Endothelial cell (in vitro differentiated cells): ENCODE results near the gene DACT2. TPM values are rescaled to one million over a fixed set of nuclear protein-coding genes. Genes with fewer than 3 reads are reported as not detected.
A peak's percentile ranks its signal among the peaks of the same experiment; 100 is the strongest.
"Not testable (repeated sequence)": the region's sequence is repeated elsewhere in the genome, so short reads cannot be mapped to it uniquely, and the experiment has no call there.

ENCODE experiments used
- DNase-seq: peaks from one replicate; pipeline ENCODE4 v3.0.0; 2021; ENCODE audit warnings: low spot score
- H3K27ac Mint-ChIP-seq: one replicate; pipeline ENCODE4 v1.8.0; 2021; ENCODE audit warnings: mixed read lengths, inconsistent platforms; ENCODE audit not compliant: unreplicated experiment
- H3K27me3 Mint-ChIP-seq: one replicate; pipeline ENCODE4 v1.8.0; 2021; ENCODE audit warnings: mild to moderate bottlenecking, moderate library complexity, mixed read lengths, inconsistent platforms; ENCODE audit not compliant: unreplicated experiment
- H3K36me3 Mint-ChIP-seq: one replicate; pipeline ENCODE4 v1.8.0; 2021; ENCODE audit warnings: mild to moderate bottlenecking, low read depth, mixed read lengths, inconsistent platforms; ENCODE audit not compliant: unreplicated experiment
- H3K4me1 Mint-ChIP-seq: one replicate; pipeline ENCODE4 v1.8.0; 2021; ENCODE audit warnings: mild to moderate bottlenecking, mixed read lengths, inconsistent platforms; ENCODE audit not compliant: unreplicated experiment
- H3K4me3 Mint-ChIP-seq: one replicate; pipeline ENCODE4 v1.8.0; 2021; ENCODE audit warnings: mild to moderate bottlenecking, mixed read lengths, inconsistent platforms; ENCODE audit not compliant: unreplicated experiment
- H3K9me3 Mint-ChIP-seq: one replicate; pipeline ENCODE4 v1.8.0; 2021; ENCODE audit warnings: mixed read lengths, inconsistent platforms; ENCODE audit not compliant: unreplicated experiment
- total RNA-seq: library from RNA; stranded (reverse); fragmentation: NEBNext Ultra II Directional; extraction: Animal tissue kit (Norgen Biotek cat#: 25700); gene quantifications from one replicate; pipeline ENCODE4 v1.2.1, GENCODE V29; 2021; ENCODE audit not compliant: unreplicated experiment
- TF ChIP-seq, protein P1 (sequence below): fragments of 200-600 bp; sonication (generic); IDR thresholded peaks from one replicate; pipeline ENCODE4 v1.5.0; 2021; ENCODE audit warnings: antibody characterized with exemption; ENCODE audit not compliant: unreplicated experiment

Gene DACT2
- total RNA-seq, 1 donor from 2014 or later: 0.23 TPM

DNA sequence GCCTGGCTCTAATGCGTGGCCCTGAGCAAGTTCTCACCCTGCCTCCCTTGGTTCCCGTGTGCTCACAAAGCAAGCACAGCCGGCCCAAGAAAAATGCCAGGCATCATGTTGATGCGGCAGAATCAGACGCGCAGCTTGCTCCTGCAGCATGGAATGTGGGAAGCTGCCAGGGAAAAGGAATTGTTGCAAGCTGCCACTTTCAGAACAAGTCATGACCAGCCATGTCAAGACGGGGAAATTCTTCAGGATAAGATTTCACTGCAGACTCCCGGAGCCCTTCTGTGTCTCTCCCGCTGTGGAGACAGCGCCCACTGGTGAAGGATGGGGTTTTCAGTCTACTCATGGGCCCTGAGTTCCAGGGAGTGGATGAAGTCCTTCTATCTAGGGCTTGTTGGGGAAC, 4.6 kb downstream of the DACT2 start:
- Mint-ChIP-seq H3K4me1 (peaks cover 23% of the 10 kb centered on the region), H3K27me3 (peaks cover 6% of the 10 kb centered on the region), H3K27ac (no peak overlapping the region), H3K36me3 (no peaks in the 10 kb centered on the region), H3K4me3 (no peak overlapping the region), H3K9me3 (no peaks in the 10 kb centered on the region)
- DNase-seq: no peak
- TF ChIP-seq, protein P1, sequence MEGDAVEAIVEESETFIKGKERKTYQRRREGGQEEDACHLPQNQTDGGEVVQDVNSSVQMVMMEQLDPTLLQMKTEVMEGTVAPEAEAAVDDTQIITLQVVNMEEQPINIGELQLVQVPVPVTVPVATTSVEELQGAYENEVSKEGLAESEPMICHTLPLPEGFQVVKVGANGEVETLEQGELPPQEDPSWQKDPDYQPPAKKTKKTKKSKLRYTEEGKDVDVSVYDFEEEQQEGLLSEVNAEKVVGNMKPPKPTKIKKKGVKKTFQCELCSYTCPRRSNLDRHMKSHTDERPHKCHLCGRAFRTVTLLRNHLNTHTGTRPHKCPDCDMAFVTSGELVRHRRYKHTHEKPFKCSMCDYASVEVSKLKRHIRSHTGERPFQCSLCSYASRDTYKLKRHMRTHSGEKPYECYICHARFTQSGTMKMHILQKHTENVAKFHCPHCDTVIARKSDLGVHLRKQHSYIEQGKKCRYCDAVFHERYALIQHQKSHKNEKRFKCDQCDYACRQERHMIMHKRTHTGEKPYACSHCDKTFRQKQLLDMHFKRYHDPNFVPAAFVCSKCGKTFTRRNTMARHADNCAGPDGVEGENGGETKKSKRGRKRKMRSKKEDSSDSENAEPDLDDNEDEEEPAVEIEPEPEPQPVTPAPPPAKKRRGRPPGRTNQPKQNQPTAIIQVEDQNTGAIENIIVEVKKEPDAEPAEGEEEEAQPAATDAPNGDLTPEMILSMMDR: no peak

DNA sequence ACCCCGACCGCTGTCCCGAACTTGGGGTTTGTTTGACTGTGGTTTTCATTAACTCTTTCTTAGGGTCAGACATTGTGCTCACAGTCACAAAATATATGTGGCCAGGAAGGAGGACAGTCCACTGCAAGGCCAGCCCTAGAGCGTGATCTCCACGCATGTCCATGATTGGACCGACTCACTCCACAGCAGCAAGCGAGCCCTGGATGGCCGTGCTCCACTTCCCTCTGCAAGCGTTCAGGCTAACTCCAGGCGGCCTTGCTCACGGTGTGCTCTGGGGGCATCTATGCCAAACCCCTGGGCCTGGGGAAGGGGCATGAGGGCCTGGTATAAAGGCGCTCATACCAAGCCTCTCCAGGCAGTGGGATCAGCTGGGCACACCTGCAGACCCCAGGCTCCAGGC, 5.6 kb downstream of the DACT2 start:
- DNase-seq: no peak
- H3K4me3 Mint-ChIP-seq: no peak overlapping the region
- H3K27ac Mint-ChIP-seq: peak overlapping the region; percentile 79
- peaks cover 23% of the 10 kb centered on the region for H3K4me1 Mint-ChIP-seq
- TF ChIP-seq, protein P1: no peak
- H3K9me3 Mint-ChIP-seq: no peaks in the 10 kb centered on the region
- H3K27me3 Mint-ChIP-seq: peaks cover 4% of the 10 kb centered on the region
- no peaks in the 10 kb centered on the region for H3K36me3 Mint-ChIP-seq

DNA sequence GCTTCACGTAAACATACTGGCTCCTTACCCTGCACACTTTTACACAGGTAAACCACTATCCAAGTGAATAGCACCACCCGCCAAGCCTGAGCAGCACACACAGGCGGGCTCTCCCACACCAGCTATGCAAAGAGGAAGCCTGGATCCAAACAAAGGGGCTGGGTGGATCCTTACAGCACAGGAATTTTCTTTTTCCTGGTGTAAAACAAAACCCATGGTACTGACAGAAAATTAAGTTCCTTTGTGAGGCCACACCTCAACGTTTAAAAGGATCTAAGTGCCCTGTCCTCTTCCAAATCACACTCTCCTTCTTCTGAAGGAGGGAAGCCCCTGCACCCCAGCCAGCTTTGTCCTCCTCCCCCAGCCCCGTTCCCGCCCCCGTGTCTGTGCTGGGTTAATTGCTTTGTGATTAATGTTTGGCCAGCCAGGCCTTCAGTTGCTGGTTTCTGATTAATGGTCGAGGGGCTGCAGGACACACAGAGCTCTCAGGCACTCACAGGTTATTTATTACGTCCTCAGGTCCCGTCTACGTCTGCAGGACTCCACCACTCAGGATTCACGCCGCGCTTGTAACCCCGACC, 6.1 kb downstream of the DACT2 start:
- Mint-ChIP-seq H3K27ac (peak overlapping the region; percentile 79), H3K36me3 (no peaks in the 10 kb centered on the region), H3K27me3 (peaks cover 3% of the 10 kb centered on the region), H3K4me3 (no peak overlapping the region), H3K9me3 (no peaks in the 10 kb centered on the region), H3K4me1 (peaks cover 21% of the 10 kb centered on the region)
- DNase-seq: no peak
- TF ChIP-seq, protein P1: no peak

DNA sequence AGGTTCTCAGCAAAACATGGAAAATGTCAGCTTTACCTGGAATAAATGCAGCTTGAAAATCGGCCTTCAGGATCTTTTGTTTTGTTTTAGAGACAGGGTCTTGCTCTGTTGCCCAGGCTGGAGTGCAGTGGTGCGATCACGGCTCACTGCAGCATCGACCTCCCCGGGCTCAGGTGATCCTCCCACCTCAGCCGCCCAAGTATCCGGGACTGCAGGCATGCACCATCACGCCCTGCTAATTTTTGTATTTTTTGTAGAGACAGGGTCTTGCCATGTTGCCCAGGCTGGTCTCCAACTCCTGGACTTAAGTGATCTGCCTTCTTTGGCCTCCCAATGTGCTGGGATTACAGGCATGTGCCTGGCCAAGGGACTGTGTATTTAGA, 7.5 kb downstream of the DACT2 start:
- H3K4me3 Mint-ChIP-seq, H3K27ac Mint-ChIP-seq, H3K27me3 Mint-ChIP-seq, H3K36me3 Mint-ChIP-seq, DNase-seq, H3K9me3 Mint-ChIP-seq: not testable (repeated sequence)
- peaks cover 19% of the 10 kb centered on the region for H3K4me1 Mint-ChIP-seq

DNA sequence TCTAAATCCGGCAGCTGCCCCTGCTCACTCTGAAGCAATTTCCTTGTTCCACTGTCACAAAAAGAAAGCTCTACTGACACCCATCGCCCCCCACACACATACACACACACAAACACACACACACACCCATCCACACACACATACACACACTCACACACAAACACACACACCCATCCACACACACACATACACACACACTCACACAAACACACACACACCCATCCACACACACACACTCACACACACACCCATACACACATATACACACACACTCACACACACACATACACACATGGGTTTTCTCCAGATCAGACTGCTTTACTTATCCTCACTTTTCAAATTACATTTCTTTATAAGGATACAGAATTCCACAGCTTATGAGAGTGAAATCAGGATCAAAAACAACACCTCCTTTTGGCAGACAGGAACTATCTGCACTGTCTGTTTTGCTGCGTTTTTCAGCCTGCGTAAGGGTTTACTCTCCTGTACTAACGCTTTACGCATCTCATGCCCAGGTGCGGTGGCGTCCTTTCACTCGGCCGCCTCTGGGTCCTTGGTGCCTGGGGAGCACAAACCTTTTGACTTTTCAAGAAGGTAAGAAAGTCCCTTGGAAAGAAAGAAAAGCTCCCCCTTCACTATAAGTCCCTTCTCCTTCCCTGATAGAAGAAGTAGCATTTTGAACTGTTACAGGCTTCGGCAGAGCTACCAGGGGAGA, 8.0 kb downstream of the DACT2 start:
- H3K4me1 Mint-ChIP-seq: peaks cover 19% of the 10 kb centered on the region
- no peak overlapping the region for H3K27ac Mint-ChIP-seq
- H3K27me3 Mint-ChIP-seq: peaks cover 5% of the 10 kb centered on the region
- H3K9me3 Mint-ChIP-seq: no peaks in the 10 kb centered on the region
- no peaks in the 10 kb centered on the region for H3K36me3 Mint-ChIP-seq
- TF ChIP-seq, protein P1: no peak
- no peak for DNase-seq
- peak overlapping the region; percentile 10 for H3K4me3 Mint-ChIP-seq
